ENCODE measurements around the gene NUP37.
"Not testable (repeated sequence)": the region's sequence is repeated elsewhere in the genome, so short reads cannot be mapped to it uniquely, and the experiment has no call there.

NUP37 gene, protein sequence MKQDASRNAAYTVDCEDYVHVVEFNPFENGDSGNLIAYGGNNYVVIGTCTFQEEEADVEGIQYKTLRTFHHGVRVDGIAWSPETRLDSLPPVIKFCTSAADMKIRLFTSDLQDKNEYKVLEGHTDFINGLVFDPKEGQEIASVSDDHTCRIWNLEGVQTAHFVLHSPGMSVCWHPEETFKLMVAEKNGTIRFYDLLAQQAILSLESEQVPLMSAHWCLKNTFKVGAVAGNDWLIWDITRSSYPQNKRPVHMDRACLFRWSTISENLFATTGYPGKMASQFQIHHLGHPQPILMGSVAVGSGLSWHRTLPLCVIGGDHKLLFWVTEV

DNA sequence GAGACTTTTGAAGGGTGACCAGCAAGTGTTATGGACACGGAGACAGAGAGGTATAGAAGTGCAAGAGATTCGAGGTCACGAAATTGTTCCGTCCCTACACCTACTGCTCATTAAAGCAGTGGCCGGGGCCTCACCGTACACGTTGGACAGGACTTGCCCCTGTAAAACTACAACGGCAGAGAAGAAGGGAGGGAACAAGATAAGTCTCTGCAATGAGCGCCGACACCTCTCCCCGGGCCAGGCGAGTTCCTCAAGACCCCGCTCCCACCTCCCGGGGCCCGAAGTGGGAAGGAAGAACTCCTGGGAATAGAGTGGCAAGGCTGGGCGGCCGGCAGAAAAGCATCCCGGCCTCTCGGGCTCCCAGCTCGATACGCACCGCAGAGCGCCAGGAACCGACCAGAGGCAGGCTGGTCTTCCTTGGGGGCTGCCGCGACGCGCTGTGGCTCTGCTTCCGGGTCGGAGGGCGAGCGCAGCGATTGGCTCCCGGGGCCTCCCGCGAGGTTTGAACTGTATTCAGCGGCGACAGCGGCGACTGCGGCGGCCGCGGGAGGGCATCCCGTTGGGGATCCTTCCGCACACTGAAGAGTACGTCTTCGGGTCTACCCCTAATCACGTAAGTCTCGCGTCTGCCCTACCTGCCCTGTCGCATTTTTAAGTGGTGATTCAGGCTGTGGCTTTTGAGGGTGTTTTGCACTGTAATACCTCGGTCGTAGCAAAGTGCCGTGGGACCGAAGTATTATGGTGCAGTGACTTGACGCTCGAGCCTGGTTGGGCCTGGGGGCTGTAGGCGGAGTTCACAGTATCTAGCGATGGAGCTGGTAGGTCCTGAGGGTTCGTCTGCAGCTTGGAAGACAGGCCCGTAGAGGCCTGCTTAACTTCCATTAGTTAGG, at the start of gene NUP37, which contains the start of gene PARPBP:
TSS of gene NUP37 (minus strand) at position 441 of the 890 bp plus-strand sequence. CDS start 1,596 bp downstream, outside the sequence.
TSS of gene PARPBP (plus strand) at position 510 of the 890 bp plus-strand sequence. CDS start 3,706 bp downstream, outside the sequence.
- peak; percentile 64 for DNase-seq (ENCODE audit: low read depth)

DNA sequence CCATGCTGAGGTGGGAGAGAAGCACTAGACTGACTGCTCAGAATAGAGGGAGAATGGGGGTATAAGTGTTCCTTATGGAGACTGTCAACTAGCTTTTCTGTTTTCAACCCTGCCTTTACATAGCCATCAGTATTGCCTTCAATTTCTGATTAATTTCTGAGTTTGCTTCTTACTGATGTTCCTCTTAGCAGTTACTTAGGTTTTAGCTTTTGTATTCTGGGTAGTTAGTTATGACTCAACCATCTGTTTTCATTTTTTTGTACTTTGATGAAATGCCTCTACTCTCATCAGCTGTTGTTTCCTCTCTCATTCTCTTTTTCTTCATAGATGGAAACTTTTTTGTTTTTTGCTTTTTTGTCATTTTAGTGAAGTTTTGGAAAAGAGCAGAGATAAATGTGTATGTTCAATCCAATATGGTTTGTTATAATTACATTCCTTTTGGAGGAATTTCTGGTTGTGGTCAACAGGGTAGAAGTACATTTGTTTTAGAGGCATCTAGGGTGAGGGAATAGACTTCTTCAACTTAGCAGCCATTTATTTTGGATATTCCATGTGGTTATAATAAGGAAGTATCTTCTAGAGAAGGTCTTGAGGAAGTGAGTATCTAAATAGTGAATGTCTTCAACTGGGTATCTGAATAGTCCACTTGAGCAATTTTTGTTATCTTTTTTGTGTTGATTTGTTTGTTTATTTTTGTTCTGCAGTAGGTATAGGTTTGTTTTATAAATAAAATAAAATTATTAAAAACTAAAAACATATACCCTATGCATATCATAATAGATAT, 48.1 kb upstream of the NUP37 start:
- DNase-seq (ENCODE audit: low read depth), result no peak

DNA sequence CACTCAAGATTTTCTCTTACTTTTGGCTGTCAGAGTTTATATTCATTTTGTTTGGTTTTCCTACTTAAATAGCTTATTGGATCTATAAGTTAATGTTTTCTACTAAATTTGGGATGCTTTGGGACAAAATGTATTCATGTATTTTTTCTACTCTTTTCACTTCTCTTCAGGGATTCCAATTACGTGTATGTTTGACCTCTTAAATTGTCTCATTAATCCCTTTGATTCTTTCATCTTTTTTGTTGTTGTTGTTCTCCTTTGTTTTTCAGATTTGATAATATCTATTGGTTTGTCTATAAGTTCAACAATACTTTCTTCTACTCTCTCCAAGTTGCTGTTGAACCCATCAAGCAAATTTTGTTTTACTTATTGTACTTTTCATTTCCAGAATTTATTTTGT, 43.5 kb upstream of the NUP37 start:
- DNase-seq (ENCODE audit: low read depth), result no peak

DNA sequence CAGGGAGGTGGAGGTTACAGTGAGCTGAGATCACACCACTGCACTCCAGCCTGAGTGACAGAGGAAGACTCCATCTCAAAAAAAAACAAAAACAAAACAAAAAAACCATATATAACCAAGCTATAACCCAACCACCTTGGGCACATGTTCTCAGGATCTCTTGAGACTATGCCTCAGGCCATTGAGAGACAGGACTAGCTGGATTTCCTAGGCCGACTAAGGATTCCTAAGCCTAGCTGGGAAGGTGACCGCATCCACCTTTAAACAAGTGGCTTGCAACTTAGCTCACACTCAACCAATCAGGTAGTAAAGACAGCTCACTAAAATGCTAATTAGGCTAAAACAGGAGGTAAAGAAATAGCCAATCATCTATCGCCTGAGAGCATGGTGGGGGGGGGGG, 35.3 kb upstream of the NUP37 start:
- DNase-seq (ENCODE audit: low read depth), result not testable (repeated sequence)

DNA sequence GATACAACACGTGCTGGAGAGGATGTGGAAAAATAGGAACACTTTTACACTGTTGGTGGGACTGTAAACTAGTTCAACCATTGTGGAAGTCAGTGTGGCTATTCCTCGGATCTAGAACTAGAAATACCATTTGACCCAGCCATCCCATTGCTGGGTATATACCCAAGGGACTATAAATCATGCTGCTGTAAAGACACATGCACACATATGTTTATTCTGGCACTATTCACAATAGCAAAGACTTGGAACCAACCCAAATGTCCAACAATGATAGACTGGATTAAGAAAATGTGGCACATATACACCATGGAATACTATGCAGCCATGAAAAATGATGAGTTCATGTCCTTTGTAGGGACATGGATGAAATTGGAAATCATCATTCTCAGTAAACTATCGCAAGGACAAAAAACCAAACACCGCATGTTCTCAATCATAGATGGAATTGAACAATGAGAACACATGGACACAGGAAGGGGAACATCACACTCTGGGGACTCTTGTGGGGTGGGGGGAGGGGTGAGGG, 27.2 kb upstream of the NUP37 start:
- not testable (repeated sequence) for DNase-seq (ENCODE audit: low read depth)

DNA sequence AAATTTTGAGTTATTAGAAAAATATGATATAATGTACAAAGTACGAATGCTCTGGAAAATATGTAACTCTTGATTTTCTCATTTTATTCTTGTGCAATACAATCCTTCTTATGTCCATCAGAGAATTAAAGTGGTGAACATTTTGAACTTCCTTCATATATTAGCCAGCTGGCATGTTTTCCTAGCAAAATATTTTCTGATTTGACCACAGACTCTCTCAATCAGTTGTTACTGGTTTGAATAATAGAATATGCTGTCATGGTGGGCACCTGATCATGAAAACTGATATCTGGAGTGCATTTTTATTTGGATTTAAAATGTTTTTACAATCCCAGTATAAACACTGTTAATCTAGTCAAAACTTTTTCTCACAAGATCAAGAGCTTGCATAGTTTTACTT, 24.3 kb upstream of the NUP37 start:
- DNase-seq (ENCODE audit: low read depth), result no peak

DNA sequence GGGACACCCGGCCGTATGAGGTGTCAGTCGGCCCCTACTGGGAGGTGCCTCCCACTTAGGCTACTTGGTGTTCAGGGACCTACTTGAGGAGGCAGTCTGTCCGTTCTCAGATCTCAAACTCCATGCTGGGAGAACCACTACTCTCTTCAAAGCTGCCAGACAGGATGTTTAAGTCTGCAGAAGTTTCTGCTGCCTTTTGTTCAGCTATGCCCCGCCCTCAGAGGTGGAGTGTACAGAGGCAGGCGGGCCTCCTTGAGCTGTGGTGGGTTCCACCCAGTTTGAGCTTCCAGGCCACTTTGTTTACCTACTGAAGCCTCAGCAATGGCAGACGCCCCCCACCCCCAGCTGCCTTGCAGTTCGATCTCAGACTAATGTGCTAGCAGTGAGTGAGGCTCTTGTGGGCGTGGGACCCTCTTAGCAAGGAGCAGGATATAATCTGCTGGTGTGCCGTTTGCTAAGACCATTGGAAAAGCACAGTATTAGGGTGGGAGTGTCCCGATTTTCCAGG, 23.0 kb upstream of the NUP37 start:
- DNase-seq (ENCODE audit: low read depth), result not testable (repeated sequence)

DNA sequence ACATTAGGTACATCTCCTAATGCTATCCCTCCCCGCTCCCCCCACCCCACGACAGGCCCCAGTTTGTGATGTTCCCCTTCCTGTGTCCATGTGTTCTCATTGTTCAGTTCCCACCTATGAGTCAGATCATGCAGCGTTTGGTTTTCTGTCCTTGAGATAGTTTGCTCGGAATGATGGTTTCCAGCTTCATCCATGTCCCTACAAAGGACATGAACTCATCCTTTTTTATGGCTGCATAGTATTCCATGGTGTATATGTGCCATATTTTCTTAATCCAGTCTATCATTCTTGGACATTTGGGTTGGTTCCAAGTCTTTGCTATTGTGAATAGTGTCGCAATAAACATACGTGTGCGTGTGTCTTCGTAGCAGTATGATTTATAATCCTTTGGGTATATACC, 17.7 kb upstream of the NUP37 start:
- not testable (repeated sequence) for DNase-seq (ENCODE audit: low read depth)

DNA sequence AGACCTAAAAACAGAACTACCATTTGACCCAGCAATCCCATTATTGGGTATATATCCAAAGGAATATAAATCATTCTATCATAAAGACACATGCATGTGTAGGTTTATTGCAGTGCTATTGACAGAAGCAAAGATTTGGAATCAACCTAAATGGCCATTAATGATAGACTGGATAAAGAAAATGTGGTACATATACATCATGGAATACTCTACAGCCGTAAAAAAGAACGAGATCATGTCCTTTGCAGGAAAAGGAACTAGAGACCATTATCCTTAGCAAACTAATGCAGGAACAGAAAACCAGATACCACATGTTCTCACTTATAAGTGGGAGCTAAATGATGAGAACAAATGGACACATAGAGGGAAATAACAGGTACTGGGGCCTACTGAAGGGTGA, 11.5 kb upstream of the NUP37 start:
- DNase-seq (ENCODE audit: low read depth), result not testable (repeated sequence)

DNA sequence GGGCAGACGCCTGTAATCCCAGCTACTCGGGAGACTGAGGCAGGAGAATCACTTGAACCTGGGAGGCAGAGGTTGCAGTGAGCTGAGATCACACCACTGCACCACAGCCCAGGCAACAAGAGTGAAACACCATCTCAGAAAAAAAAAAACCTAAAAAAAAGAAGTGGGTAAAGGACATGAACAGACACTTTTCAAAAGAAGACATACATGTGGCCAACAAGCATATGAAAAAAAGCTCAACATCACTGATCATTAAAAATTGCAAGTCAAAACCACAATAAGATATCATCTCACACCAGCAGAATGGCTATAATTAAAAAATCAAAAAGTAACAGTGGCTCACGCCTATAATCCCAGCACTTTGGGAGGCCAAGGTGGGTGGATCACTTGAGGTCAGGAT, 10.8 kb upstream of the NUP37 start:
- DNase-seq (ENCODE audit: low read depth), result not testable (repeated sequence)

DNA sequence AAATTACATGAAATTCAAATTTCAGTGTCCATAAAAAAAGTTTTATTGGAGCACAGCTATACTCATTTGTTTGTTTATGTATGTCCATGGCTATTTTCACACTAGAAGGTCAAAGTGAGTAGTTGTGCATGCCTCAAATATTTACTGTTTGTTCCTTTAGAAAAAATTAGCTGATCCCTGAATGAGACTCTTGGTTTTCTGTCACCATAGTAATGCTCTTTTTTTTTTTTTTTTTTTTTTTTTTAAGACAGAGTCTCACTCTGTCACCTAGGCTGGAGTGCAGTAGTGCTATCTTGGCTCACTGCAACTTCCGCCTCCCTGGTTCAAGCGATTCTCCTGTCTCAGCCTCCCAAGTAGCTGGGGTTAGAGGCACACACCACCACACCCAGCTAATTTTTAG, 1.4 kb upstream of the NUP37 start:
- not testable (repeated sequence) for DNase-seq (ENCODE audit: low read depth)

DNA sequence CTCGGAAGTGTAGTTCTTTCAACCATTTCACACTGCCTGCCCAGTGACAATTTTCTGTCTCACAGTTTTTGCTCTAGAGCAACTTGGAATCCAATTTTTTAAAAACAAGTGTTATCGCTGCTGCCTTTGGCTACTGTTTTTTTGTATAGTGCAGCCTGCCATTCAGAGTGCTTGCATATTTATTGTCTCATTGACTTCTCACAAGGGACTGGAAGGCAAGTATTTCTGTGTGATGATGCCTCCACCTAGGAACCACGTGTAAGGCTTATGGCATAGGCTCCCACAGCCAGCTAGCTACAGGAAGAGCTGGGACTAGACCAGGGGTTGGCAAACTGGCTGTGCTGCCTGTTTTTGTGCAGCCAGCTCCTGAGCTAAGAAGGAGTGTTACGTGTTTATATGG, 972 bp upstream of the NUP37 start:
- DNase-seq (ENCODE audit: low read depth), result no peak

DNA sequence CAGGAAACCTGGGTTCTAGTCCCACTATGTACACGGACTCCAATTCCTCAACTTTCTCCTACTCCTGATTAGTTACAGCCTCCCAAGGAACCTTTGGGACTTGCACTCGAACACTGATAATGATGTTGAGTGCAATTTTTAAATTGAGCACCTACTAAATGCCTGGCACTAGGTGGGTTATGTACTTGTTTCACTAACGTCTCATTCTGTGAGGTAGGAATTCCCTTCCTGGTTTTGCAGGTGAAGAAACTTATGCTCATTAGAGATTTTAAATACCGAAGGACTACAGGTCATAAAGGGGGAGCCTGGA, 605 bp upstream of the NUP37 start:
- no peak for DNase-seq (ENCODE audit: low read depth)

DNA sequence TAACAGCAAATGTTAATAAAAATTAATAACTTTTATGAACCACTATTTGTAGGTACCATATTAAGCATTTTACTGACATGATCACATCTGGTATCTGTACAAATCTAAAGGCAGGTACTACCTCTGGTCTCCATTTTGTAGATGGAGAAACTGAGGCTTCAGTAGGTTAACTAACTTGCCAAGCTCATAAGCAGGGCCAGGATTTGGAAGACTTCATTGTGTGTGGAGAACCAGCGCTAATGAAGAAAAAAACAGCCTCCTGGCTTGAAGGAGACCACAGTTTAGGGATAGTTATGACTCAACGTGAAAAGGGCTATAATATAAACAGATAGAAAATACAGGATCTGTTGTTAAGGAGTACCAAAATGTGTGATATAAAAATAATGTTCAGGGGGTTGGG, 1.0 kb downstream of the NUP37 start:
- DNase-seq (ENCODE audit: low read depth), result no peak

DNA sequence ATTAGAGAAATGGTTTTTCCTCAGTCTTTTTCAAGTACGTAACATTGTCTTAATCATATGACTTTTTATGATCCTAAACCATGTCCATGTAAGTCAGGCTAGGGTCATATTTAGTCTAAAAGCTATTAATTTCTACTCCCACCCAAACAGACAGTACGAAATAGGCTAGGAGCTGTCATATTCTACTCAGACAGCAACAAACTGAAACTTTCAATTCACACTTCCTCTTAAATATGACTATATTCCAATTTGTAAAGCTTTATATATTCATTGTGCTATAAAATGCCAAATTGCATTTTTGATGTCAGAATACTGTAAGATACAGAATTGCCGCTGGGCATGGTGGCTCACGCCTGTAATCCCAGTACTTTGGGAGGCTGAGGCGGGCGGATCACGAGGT, 3.5 kb downstream of the NUP37 start:
- no peak for DNase-seq (ENCODE audit: low read depth)

DNA sequence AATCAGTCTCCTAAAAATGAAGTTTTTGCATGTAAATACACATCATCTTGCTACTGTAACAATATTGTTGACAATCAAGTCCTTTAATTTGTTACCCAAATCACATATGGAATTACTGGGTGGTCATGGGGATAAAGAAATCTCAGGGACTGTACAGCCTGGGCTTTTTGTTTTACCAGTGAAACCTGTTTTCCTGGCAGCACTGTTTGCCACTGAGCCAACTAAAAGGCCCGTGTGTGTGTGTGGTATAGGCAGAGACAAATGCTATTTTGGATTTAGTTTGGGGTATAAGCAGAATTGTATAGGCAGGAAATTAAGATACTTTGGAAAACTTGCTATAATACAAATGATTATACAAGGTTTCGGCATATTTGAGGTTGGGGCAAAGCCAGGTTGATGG, 5.7 kb downstream of the NUP37 start:
- no peak for DNase-seq (ENCODE audit: low read depth)

DNA sequence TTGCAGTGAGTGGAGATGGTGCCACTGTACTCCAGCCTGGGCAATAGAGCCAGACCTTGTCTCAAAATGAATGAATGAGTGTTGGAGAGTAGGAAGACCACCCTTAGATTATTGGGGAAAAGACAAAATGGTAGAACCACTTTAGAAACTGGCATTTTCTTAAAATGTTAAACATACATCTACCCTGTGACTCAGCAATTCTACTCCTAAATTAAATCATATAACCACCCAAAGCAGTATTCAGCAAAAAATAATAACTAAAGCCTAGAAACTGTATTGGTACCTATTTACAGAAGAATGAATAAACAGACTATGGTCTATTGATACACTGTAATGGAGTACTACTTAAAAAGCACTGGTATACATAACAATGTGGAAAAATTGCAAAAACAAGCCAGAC, 9.1 kb downstream of the NUP37 start:
- no peak for DNase-seq (ENCODE audit: low read depth)

DNA sequence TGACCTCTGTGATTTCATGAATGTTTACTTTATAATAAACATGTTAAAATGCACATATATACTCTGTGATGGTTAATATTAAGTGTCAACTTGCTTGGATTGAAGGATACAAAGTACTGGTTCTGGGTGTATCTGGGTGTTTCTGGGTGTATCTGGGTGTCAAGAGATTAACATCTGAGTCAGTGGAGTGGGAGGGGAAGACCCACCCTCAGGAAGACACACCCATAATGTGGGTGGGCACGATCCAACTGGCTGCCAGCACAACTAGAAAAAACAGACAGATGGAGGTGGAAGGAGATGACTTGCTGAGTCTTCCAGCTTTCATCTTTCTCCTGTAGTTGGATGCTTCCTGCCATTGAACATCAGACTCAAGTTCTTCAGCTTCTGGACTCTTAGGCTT, 11.9 kb downstream of the NUP37 start:
- DNase-seq (ENCODE audit: low read depth), result no peak

DNA sequence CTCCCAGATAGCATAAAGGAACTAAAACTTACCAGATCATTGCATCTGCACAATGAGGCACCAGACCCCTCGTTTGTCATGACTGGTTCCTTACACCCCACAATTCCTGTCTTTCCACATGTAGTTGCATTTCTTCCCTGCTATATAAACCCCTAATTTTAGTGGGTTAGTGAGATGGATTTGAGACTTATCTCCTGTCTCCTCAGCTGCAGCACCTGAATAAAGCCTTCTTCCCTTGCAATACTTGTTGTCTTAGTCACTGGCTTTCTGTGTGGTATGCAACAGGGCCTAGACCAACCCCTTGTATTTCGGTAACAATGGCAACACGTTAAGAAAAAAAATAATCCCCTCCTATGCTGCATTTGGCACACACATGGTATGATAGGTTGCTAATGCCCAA, 13.0 kb downstream of the NUP37 start:
- DNase-seq (ENCODE audit: low read depth), result no peak

DNA sequence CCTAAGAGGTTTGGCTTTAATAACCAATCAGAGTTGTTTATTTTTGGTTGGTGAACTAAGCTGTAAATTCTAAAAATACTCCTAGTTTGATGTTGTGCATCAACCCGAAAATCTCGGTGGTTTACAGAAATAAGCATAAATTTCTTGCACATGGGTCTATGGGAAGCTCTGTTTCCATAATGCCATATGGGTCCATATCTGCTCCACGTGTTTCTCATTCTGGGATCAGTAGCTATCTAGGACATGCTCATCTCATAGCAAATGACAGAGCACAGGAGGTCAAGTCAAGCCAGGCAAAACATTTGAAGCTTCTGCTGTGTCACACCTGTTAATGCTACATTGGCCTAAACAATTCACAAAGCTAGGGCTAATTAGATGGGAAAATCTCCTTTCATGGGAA, 23.1 kb downstream of the NUP37 start:
- DNase-seq (ENCODE audit: low read depth), result no peak

DNA sequence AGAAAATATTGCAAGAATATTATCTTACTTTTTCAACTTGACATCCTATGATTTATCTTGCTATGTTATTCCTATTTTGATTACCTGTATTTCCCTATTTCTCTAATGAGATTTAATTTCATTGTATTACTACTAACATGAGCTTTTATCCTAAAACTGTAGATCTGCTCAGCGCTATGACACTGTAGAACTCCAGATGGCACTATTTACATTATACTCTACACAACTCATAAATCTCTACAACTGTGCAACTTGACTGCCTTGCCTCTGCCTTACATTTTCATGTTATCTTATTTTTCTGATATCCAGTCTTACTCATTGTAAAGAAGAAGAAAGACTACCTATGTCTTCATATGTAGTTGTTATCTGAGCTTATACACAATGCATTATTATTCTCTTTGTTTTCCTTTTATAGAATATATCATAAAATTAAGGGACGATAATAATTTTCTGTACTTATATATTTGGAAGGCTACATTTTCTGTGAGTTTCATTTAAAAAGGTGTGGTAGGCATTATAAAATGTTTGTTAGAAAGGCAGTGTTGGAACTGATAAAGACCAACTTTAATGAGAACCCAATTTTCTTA, 24.1 kb downstream of the NUP37 start:
- DNase-seq (ENCODE audit: low read depth), result no peak

DNA sequence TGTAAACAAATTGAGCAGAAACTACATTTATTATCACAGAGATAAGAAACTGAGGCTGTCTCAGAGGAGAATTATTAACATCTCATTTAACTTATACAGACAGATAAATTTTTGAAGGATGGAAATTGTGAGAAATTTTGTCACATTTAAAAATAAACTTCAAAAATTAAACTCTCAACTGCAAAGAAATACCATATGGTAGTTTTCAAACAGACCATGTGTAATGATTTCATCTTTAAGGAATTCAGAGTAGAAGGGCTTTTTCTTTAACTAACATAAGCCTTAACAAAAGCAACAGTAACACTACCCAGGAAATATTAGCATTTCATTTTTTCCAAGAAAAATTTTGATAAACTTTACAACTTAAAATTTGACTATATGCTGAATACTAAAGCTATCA, 26.6 kb downstream of the NUP37 start:
- DNase-seq (ENCODE audit: low read depth), result peak; percentile 13
